Measurements from ENCODE around the gene GALNT2. TPM values are rescaled to one million over a fixed set of nuclear protein-coding genes. Genes with fewer than 3 reads are reported as not detected.

The GALNT2 gene
- total and polyA plus RNA-seq, 4 donors = 47.5 to 182 (median 114) TPM

GRCh38 chr1:230095938-230096337 is 28.9 kb downstream of the GALNT2 start:
- 91% methylated on average over 5 of the region's 5 CpGs for WGBS
- no peaks in the 10 kb centered on the region for H3K9me3 ChIP-seq (ENCODE audit: control insufficient read depth in 4 of 4, low read length in 3 of 4)
- DNase-seq (ENCODE audit: low spot score) = no peak
- H3K36me3 ChIP-seq (ENCODE audit: control insufficient read depth in 4 of 4, insufficient read depth in 3 of 4, low read depth in 1 of 4, low read length in 3 of 4) = peaks cover 0 to 5% (median 2%) of the 10 kb centered on the region in 4 donors
- H3K9ac ChIP-seq (ENCODE audit: low read depth in 1 of 2, low read length in 2 of 2) = no peak overlapping the region
- H3K27ac ChIP-seq (ENCODE audit: low read depth in 1 of 2, low read length in 2 of 2) = no peak overlapping the region
- no peak for TF ChIP-seq FOXA1 (IDR thresholded peaks at IDR 0.05)
- no peak for TF ChIP-seq EGR1 (IDR thresholded peaks at IDR 0.05; ENCODE audit: low read depth in 2 of 2)
- no peak for TF ChIP-seq JUND (IDR thresholded peaks at IDR 0.05)
- no peak for TF ChIP-seq HNF4A (conservative IDR thresholded peaks at IDR 0.05)
- no peaks in the 10 kb centered on the region for H3K27me3 ChIP-seq (ENCODE audit: control insufficient read depth in 4 of 4, insufficient read depth in 4 of 4, low read length in 3 of 4)
- H3K4me3 ChIP-seq (ENCODE audit: low read depth in 1 of 3, low read length in 3 of 3) = no peak overlapping the region
- H3K4me1 ChIP-seq (ENCODE audit: control insufficient read depth in 4 of 4, insufficient read depth in 4 of 4, low read length in 3 of 4) = no peaks in the 10 kb centered on the region

DNA sequence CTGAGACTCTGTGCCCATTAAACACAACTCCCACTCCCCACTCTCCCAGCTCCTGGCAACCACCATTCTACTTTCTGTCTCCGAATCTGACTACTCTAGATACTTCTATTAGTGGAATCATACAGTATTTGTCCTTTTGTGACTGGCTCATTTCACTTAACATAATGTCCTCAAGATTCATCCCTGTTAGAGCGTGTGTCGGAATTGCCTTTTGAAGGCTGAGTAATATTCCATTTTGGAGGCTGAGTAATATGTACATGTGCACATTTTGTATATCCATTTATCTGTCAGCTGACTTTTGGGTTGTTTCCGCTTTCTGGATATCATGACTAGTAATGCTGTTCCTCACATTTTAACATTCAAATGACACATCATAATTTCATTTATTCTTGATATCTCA is 30.3 kb downstream of the GALNT2 start:
- H3K36me3 ChIP-seq (ENCODE audit: control insufficient read depth in 4 of 4, insufficient read depth in 3 of 4, low read depth in 1 of 4, low read length in 3 of 4) = peaks cover 0 to 2% (median under 1%) of the 10 kb centered on the region in 4 donors
- WGBS = 99% methylated on average over 4 of the region's 4 CpGs
- H3K4me1 ChIP-seq (ENCODE audit: control insufficient read depth in 4 of 4, insufficient read depth in 4 of 4, low read length in 3 of 4) = peaks cover 0 to 3% (median 1%) of the 10 kb centered on the region in 4 donors
- H3K27ac ChIP-seq (ENCODE audit: low read depth in 1 of 2, low read length in 2 of 2) = no peak overlapping the region
- no peak for DNase-seq (ENCODE audit: low spot score)
- TF ChIP-seq GABPA (IDR thresholded peaks at IDR 0.05 in 1 of 2, conservative IDR thresholded peaks at IDR 0.05 in 1 of 2) (no peak), HNF4G (IDR thresholded peaks at IDR 0.05) (no peak), NR2F2 (IDR thresholded peaks at IDR 0.05) (no peak)
- TF ChIP-seq, protein P1, sequence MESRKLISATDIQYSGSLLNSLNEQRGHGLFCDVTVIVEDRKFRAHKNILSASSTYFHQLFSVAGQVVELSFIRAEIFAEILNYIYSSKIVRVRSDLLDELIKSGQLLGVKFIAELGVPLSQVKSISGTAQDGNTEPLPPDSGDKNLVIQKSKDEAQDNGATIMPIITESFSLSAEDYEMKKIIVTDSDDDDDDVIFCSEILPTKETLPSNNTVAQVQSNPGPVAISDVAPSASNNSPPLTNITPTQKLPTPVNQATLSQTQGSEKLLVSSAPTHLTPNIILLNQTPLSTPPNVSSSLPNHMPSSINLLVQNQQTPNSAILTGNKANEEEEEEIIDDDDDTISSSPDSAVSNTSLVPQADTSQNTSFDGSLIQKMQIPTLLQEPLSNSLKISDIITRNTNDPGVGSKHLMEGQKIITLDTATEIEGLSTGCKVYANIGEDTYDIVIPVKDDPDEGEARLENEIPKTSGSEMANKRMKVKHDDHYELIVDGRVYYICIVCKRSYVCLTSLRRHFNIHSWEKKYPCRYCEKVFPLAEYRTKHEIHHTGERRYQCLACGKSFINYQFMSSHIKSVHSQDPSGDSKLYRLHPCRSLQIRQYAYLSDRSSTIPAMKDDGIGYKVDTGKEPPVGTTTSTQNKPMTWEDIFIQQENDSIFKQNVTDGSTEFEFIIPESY (IDR thresholded peaks at IDR 0.05) = no peak
- TF ChIP-seq, protein P2, sequence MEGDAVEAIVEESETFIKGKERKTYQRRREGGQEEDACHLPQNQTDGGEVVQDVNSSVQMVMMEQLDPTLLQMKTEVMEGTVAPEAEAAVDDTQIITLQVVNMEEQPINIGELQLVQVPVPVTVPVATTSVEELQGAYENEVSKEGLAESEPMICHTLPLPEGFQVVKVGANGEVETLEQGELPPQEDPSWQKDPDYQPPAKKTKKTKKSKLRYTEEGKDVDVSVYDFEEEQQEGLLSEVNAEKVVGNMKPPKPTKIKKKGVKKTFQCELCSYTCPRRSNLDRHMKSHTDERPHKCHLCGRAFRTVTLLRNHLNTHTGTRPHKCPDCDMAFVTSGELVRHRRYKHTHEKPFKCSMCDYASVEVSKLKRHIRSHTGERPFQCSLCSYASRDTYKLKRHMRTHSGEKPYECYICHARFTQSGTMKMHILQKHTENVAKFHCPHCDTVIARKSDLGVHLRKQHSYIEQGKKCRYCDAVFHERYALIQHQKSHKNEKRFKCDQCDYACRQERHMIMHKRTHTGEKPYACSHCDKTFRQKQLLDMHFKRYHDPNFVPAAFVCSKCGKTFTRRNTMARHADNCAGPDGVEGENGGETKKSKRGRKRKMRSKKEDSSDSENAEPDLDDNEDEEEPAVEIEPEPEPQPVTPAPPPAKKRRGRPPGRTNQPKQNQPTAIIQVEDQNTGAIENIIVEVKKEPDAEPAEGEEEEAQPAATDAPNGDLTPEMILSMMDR (IDR thresholded peaks at IDR 0.05; ENCODE audit: low read depth, low read length, missing input control) = no peak
- H3K9ac ChIP-seq (ENCODE audit: low read depth in 1 of 2, low read length in 2 of 2) = no peak overlapping the region
- no peaks in the 10 kb centered on the region for H3K9me3 ChIP-seq (ENCODE audit: control insufficient read depth in 4 of 4, low read length in 3 of 4)
- no peaks in the 10 kb centered on the region for H3K27me3 ChIP-seq (ENCODE audit: control insufficient read depth in 4 of 4, insufficient read depth in 4 of 4, low read length in 3 of 4)
- H3K4me3 ChIP-seq (ENCODE audit: low read depth in 1 of 3, low read length in 3 of 3) = no peak overlapping the region

DNA sequence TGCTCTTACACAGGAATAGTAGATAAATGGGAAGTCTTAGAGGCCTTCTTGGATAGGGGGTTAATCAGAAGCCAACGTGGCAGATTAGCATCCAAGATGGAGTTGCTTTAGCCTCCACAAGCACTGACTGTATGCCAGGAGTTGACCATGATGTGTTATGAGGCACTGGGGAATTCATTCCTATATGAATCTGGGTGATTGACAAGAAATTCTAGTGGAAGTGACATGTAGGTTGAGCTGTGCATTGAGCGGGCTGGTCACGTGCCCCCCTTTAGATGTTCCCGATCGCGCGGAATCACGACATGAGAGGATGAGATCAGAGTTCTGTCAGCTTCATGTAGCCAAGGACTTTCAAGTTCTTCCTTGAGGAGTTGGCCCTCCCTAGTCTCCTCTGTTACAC is 31.7 kb downstream of the GALNT2 start:
- Histone ChIP-seq H3K36me3 (ENCODE audit: control insufficient read depth in 4 of 4, insufficient read depth in 3 of 4, low read depth in 1 of 4, low read length in 3 of 4) (peaks cover 0 to under 1% (median 0%) of the 10 kb centered on the region in 4 donors), H3K4me3 (ENCODE audit: low read depth in 1 of 3, low read length in 3 of 3) (no peak overlapping the region), H3K4me1 (ENCODE audit: control insufficient read depth in 4 of 4, insufficient read depth in 4 of 4, low read length in 3 of 4) (peaks cover 5 to 17% (median 11%) of the 10 kb centered on the region in 4 donors), H3K27ac (ENCODE audit: low read depth in 1 of 2, low read length in 2 of 2) (no peak overlapping the region), H3K9me3 (ENCODE audit: control insufficient read depth in 4 of 4, low read length in 3 of 4) (no peaks in the 10 kb centered on the region), H3K27me3 (ENCODE audit: control insufficient read depth in 4 of 4, insufficient read depth in 4 of 4, low read length in 3 of 4) (no peaks in the 10 kb centered on the region), H3K9ac (ENCODE audit: low read depth in 1 of 2, low read length in 2 of 2) (no peak overlapping the region)
- DNase-seq (ENCODE audit: low spot score) = no peak
- WGBS = 99% methylated on average over 8 of the region's 8 CpGs
- TF ChIP-seq TAF1 (conservative IDR thresholded peaks at IDR 0.05) (no peak), RAD21 (IDR thresholded peaks at IDR 0.05) (no peak), SP1 (IDR thresholded peaks at IDR 0.05) (no peak), ATF3 (IDR thresholded peaks at IDR 0.05) (no peak), EGR1 (IDR thresholded peaks at IDR 0.05; ENCODE audit: low read depth in 2 of 2) (no peak), HNF4A (conservative IDR thresholded peaks at IDR 0.05) (no peak), YY1 (IDR thresholded peaks at IDR 0.05) (no peak), MAX (IDR thresholded peaks at IDR 0.05) (no peak), FOXA2 (IDR thresholded peaks at IDR 0.05) (no peak), FOXA1 (IDR thresholded peaks at IDR 0.05) (no peak), HNF4G (IDR thresholded peaks at IDR 0.05) (no peak), GABPA (IDR thresholded peaks at IDR 0.05 in 1 of 2, conservative IDR thresholded peaks at IDR 0.05 in 1 of 2) (no peak)
- TF ChIP-seq, protein P2 (IDR thresholded peaks at IDR 0.05; ENCODE audit: low read depth, low read length, missing input control) = no peak
- TF ChIP-seq, protein P1 (IDR thresholded peaks at IDR 0.05) = no peak
